GM19240 (cell line): ENCODE data around the gene TNFRSF25.
"Not testable (repeated sequence)": the region's sequence is repeated elsewhere in the genome, so short reads cannot be mapped to it uniquely, and the experiment has no call there.

ENCODE experiments used
- DNase-seq: peaks from one replicate; pipeline ENCODE4 v3.0.0; 2011; ENCODE audit warnings: low spot score; ENCODE audit not compliant: insufficient read length

The TNFRSF25 gene

DNA sequence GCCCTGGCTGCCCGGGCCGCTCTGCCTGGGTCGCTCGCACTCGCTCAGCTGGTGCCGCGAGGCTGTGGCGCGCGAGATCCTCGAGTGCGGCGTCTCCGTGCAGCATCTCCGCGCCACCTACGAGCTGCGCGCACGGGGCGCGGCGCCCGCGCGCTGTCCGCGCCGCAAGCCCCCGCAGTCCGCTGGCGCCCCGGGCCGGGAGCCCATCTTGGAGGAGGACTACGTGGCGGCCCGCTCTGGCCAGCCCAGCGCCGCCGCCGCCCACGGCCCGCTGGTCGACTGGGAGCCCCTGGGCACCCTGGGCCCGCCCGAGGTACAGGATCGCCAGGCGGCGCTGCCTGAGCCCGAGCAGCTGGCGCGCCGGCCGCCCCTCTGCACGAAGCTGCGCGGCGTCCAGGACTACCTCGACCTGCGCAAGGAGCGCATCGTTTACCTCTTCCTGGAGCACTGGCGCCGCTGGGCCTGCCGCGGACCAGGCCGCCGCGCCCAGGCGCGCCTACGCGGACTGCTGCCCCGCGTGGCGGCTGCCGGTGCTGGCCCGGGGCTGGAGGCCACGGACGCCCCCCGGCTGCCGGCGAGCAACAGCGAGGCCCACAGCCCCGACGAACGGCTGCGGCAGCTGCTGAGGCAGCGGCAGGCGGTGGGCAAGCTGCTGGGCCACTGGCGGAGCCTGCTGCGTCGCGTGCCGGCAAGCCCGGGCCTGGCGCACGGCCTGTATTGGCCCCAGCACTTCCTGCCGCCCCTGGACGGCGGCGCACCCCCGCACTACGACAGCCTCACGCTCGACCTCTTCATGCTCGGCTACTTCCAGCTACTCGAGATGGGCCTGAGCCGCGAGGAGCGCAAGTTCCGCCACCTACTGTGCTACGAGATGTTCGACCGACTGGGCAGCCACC is 10.9 kb downstream of the TNFRSF25 start:
- no peak for DNase-seq

DNA sequence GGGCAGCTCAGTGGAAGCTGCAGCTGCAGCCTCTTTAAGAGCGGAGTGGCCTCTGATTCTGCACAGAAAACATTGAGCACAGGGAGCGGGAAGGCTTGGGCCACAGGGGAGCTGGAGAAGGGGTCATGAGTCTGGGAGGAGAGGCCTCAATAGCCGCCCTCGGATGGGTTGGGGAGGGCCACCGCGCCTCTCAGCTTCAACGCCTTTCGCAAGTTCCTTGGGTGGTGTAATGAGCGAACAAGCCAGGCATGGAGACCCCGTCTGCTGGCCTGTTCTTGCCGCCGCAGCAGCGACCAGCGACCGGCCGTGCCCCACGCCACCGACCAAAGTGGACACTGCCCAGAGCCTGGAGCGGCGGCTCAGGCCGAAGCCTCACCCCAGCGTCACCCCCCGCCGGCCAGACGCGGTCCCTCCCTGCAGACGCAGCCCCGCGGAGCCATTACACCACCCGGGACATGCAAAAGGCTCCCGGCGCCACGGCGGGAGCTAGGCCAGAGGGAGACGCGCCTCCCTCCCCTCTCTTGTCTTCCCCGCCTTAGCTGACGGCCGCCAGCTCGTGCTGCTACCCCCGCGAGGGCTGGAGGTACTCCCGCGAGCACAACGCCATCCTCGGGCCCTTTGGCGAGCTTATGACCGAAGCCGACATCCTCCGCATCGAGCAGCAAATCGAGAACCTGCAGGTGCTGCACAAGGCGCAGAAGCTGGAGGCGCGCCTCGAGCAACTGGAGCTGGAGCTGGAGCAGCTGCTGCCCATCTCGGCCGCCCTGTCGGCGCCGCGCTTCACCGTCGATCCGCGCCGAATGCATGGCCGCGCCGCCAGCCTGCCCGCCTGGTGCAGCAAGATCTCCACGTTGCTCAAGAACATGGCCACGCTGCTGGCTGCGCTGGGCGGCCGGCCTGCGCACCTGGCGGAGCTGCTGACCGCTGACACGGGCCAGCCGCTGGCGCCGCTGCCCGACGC is 11.8 kb downstream of the TNFRSF25 start:
- DNase-seq, result not testable (repeated sequence)

DNA sequence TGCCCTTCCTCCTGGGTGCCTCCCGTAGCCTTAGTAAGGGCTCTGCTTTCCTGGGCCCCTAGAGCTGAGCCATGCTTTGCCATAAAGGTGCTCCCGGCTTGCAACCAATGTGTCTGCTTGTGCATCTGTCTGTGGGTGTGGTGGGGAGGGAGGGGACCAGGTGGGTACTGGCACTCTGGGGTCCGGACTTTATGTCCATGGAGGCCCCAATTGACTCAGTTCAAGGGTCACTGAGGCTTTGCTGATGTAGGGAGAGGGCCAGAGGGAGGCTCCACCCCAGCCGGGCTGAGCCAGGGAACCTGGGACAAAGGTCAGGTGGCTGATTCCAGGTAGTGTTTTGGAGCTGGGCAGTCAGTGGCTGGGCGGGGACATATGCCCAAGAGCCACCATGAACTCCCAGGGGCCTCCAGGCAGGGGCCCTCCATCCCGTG is 15.0 kb downstream of the TNFRSF25 start:
- no peak for DNase-seq

DNA sequence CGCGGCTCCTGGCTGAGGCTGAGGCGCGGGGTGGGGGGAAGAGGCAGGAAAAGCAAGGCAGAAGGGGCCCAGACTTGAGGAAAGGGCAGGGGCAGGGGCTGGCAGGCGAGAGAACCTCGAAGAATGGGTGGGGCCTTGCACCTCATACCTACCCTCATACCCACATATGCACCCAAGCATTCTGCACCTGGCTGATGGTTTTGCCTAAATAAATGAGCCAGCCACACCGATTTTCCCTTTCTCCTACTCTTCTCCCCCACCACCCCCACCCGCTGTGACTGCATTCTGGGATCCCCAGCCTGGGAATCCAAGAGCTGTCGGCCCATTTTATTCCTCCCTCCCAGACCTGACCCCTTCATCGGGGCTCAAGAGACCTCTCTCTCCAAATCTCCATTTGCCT is 15.5 kb downstream of the TNFRSF25 start:
- DNase-seq, result not testable (repeated sequence)

DNA sequence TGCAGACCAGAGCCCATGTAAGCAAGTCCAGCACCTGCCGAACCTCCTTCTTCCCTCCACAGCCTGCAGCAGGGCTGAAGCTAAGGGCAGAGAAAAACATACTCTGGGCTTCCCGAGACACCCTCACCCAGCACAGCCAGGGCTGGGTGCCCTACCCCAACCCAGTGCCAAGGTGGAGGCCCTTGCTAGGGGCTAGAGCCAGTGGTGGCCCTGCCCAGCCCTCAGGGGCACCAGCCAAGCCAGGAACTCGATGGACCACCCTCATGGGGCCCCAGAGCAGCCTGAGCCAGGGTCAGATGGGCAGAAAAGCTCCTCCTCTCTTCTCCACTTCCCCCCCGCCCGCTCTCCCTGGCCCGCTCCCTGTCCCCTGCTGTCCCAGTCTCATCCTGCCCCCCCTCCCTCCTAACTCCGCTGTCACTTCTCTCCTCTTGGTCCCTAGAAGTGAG is 15.9 kb downstream of the TNFRSF25 start:
- DNase-seq, result no peak

DNA sequence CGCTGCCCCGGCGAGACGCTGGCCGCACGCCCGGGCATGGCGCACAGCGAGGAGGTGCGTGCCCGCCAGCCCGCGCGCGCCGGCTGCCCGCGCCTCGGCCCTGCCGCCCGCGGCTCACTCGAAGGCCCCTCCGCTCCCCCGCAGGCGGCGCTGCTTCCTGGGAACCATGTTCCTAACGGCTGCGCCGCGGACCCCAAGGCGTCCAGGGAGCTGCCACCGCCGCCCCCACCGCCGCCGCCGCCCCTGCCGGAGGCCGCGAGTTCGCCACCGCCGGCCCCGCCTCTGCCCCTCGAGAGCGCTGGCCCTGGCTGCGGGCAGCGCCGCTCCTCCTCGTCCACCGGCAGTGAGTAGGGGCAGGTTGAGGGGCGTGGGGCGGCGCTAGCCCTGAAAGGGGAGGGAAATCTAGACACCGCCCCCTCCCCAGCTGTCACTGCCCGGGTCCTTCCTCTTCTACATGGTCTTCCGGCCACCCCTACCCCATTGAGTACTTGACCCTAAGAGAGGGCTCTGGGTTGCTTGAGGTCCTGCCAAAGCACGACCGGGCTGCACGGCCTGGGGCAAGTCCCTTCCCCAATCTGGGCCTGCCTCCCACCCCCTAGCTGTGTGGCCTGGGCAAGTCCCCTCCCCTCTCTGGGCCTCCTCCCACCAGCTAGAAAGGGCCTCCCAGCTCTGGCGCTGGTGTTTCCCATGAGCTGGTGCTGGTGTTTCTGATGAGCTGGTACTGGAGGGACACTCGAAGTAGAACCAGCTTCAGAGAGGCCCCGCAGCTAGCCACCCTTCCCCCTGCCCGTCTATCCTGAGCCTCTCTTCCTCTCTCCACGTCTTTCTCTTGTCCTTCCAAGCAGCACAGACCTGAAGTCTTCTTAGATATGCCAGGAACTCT is 17.0 kb downstream of the TNFRSF25 start:
- DNase-seq, result no peak

DNA sequence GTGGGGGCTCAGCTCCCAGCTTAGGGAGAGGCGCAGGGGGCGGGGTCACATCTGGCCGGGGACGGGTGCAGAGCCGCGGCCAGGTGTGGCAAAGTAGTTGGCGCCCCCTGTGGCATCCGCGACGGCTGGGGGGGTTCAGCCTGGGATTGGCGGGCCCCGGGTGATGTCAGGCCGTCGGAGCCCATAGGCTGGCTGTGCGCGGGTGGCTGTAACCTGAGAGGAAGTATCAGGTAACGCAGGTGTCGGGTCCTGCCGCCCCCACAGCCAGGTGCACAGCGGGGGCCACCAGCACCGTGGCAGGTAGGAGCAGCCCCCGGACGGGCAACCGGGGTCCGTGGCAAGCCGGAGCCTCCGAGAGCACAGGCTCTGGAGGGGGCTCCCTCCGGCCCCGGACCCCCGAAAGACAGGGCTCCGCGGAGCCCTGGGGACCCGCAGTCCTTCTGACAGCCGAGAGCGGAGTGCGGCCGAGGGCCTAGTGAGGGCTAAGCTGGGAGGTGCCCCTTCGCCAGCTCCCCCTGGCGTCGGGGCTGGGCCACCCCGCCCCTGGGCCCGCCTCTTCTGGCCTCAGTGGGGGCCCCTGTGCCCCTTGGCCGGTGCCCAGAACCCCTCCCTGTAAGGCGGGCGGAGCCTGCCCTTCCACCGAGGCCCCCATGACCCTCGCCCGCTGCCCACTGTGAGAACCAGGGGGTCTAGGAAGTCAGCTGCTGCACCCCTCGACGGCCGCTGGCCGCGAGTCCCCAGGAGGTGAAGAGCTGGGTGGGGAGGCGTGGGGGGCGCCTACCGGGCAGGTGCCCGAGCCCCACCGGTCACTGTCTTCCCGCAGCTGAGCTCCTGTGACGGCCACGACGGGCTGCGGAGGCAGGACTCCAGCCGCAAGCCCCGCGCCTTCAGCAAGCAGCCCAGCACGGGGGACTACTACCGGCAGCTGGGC is 17.9 kb downstream of the TNFRSF25 start:
- no peak for DNase-seq

DNA sequence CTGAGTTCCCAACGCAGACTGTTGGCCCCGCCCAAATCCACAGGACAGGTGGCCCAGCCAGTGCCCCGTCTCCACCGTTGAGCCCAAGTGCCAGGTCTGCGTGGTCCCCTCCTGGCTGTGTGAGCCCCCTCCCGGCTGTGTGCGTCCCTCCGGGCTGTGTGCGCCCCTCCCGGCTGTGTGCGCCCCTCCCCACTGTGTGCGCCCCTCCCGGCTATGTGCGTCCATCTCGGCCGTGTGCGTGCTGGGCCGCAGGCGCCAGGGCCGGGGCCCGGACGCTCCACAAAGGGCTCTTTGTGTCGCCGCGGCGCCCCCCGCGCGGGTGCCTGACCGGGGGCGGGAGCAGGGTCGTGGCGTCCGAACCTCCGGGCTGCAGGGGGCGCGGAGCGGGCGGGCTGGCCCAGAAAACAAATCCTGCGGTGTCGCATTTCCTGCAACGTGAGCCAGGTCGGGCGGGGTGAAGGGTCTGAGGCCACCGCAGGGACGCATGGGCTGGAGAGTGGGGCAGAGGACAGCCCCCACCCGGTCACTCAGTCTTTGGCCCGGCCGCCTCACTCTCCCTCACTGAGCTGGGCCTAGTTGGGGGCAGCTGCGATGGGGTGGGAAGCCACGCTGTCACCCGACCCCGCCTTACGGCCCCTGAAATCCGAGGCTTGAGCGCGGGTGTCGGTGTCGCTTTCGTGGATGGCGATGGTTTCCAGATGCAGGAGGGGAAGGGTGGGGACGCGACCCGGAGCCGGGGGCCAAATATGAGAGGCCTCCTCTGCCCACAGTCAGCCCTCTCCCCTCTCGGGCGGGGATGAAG is 18.8 kb downstream of the TNFRSF25 start:
- no peak for DNase-seq

DNA sequence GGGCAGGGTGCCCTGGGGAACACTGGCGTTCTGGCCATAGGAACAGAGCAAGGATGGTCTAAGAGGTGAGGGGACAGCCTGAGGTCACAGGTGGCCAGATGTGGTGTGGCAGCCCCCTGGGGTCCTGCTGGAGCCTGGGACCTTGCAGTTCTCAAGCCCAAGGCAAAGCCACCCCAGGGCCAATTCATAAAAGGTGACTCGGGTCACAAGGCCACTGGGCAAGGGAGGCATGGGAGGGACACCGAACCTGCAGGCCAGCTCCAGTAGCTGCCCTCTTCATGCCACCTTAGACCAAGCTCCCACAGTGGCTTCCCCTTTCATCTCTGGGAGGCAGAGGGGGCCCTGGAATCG is 19.3 kb downstream of the TNFRSF25 start:
- no peak for DNase-seq

DNA sequence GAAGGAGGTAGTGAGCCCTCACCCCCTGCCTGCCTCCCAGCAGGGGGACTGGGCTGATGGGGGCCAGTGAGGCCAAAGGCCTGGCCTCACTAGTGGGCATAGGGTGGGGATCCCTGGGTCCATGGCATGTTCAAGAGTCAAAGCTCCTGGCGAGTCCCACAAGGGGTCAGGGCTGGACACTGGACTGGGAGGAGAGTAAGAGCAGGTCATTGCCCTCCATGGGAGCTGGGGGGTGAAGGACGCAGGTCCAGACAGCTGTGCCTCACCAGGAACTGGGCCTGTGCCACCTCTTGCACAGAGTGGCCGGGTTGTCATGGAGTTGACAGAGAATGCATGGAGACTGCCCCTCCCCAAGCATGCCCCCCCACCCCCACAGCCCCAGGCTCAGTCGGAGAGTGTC is 20.0 kb downstream of the TNFRSF25 start:
- DNase-seq, result not testable (repeated sequence)

DNA sequence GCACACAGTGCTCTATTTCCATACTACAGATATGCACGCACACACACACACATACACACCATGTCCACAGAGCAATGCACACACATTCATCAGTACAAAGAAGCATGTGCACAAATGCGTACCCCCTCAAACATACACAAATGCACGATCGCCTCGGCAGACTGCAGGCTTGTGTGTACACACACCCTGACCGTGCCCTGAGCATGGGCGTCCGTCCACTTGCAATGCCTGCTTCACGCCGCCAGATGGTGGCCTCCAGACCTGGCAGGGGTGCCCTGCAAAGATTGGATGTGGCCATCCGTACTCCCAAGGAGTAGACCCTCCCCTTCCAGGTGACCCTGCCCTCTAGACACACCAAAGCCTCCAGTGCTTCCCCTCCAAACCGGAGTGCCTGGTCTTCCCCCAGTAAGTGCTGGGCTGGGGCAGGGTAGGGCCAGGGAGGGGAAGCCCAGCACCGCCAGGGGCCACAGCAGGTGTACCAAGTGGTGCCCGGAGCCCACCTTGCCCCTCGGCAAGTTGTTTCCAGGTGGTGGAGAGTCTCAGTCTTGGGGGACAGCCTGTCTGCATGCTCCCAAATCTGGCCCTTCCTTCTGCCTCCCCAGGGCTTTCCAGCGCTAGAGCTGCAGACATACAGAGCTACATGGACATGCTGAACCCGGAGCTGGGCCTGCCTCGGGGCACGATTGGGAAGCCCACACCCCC is 20.8 kb downstream of the TNFRSF25 start:
- DNase-seq, result no peak

DNA sequence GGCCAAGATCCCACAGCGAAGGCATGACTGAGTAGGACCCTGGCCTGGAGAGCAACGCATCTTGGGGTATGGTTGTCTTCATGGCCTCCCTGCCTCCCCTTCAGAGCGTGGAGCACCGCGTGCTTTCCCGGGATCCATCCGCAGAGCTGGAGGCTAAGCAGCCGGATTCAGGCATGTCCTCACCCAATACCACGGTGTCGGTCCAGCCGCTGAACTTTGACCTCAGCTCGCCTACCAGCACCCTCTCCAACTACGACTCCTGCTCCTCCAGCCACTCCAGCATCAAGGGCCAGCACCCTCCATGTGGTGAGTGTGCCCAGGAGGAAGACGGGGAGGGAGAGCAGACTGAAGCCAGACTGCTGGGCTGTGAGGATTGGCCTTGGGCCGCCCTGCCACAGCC is 21.6 kb downstream of the TNFRSF25 start:
- no peak for DNase-seq

DNA sequence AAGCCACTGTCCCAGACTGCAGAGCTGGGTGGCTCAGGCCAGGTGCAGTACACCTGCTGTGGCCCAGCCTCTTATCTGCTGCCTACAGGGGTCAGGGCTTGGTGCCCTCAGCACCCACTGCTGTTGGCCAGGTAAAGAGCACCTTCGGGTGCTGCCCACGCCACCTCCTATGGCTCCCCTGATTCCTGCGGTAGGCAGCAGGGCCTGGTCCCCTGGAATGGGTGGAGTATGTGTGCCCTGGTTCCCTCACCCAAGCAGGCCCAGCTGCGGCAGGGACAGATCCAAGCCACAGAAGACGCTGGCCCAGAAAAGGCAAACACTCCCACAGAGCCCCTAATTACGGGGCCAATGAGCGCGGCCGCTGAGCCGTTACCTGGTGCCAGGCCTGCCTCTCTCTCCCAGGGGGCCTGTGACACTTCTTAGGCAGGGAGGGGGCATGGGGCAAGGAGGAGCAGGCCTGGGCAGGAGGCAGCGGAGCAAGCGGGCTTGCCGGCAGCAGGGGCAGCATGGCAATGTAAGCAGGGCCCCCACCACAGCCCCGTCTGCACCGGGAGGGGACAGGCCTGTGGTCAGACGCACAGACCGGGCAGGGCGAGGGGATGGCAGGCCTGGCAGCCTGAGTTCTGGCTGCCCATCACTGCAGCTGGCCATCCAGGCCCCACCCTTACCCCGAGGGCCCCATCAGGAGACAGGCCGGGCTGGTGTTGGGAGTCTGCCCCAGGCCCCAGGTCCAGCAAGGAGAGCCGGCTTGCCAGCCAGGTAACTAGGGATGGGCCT is 22.4 kb downstream of the TNFRSF25 start:
- no peak for DNase-seq

DNA sequence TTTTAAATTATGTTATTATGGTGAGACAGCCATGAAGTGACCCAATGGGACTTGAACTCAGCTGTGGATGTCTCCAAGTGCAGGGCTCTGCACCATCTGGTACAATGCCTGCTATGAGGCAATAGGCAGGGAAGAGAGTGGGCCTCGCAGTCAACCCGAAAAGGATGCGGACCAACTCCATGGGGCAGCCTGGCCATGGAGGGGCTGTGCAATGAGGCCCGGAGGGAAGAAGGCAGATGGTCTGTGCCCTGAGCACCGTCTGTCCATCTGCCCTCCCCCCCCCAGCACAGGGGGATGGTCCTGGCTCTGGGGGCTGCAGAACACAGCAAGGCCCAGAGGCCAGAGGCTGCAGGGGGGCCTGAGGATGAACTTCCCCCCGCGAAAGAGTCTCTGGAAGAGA is 24.4 kb downstream of the TNFRSF25 start:
- DNase-seq, result no peak

DNA sequence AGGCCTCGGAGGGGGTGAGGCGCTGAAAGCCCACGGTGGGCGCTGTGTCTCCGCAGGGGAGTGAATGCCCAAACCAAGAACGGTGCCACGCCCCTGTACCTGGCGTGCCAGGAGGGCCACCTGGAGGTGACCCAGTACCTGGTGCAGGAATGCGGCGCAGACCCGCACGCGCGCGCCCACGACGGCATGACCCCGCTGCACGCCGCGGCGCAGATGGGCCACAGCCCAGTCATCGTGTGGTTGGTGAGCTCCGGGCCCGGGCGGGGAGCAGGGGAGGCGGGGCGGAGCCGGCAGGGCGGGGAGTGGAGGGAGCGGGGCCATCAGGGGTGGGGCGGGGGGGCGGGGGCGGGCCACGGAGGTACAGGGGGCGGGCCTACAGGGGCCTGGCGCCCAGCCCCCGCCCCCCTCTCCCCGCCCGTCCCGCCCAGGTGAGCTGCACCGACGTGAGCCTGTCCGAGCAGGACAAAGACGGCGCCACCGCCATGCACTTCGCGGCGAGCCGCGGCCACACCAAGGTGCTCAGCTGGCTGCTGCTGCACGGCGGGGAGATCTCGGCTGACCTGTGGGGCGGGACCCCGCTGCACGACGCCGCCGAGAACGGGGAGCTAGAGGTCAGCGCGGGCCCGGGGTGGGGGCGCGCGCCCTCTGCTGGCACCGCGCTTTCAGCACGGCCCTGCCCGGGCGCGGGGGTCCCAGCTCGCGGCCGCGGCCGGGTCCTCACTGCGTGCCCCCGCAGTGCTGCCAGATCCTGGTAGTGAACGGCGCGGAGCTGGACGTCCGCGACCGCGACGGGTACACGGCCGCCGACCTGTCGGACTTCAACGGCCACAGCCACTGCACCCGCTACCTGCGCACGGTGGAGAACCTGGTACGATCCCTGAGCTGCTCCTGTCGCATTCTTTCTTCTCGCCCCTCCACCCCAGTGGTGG is 25.5 kb downstream of the TNFRSF25 start:
- DNase-seq, result no peak

DNA sequence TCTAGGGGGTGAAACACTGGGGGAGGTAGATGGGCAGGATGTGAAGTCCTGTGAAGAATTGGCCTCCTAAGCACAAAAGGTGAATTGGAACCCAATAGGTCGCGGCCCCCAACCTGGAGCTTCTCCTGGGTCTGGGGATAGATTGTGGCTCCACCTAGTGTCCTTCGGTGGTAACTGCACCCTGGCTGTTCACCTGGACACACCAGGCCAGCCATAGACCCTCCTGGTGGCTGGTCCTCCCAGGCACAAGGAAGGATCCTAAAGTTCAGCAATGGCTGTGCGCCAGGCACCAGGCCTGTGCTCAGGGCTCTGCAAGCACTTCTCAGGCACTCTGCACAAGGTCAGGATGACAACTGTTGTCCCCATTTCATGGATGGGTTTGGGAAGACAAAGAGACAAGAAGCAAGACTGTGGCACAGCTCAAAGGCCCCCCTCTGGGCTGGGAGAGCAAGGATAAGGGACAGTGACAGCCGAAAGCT is 27.9 kb downstream of the TNFRSF25 start:
- DNase-seq, result peak; percentile 94
